ENCODE measurements around the gene ARPC5. TPM values are rescaled to one million over a fixed set of nuclear protein-coding genes. Genes with fewer than 3 reads are reported as not detected.

Gene ARPC5
- total and polyA plus RNA-seq, 4 donors = 165 to 266 (median 188) TPM

DNA sequence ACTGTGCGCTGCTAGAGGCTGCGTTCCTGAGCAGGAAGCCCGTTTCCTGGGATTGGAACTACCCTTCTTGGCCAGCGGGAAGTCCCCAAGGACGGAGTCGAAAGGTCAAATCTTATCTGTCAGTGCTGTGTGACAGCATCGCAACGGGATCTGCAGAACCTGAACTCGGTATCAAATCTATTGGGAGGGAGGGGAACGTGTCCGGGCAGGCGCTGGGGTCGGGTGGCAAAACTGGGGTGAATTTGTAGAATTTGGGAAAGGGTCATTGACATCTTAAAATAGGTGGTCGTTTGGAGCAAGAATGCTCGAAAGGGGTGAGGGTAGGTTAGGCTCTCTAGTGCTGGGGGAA is 725 bp upstream of the ARPC5 start:
- Histone ChIP-seq H3K4me1 (ENCODE audit: control insufficient read depth in 5 of 5, insufficient read depth in 5 of 5, low read length in 5 of 5) (peaks cover 0 to 32% (median 4%) of the 10 kb centered on the region in 5 donors), H3K36me3 (ENCODE audit: control insufficient read depth in 4 of 4, insufficient read depth in 4 of 4, low read length in 4 of 4) (no peaks in the 10 kb centered on the region), H3K9ac (ENCODE audit: insufficient read depth in 1 of 2, low read length in 2 of 2) (peak overlapping the region in 1 of 2 donors; percentile 50), H3K27me3 (ENCODE audit: control insufficient read depth in 3 of 3, insufficient read depth in 3 of 3, low read length in 2 of 3) (peaks cover 0 to 4% (median 4%) of the 10 kb centered on the region in 3 donors), H3K9me3 (ENCODE audit: control insufficient read depth in 4 of 4, insufficient read depth in 3 of 4, low read length in 3 of 4) (no peaks in the 10 kb centered on the region), H3K4me3 (peak overlapping the region; percentile 65), H3K27ac (ENCODE audit: low read depth in 1 of 2, low read length in 1 of 2) (peak overlapping the region; percentile 68 to 71)
- DNase-seq (no peak), ATAC-seq (ENCODE audit: insufficient read depth, low FRiP score) (no peak)
- WGBS, 2 donors = 5% methylated on average over 15 of the region's 15 CpGs
- TF ChIP-seq, protein P1, sequence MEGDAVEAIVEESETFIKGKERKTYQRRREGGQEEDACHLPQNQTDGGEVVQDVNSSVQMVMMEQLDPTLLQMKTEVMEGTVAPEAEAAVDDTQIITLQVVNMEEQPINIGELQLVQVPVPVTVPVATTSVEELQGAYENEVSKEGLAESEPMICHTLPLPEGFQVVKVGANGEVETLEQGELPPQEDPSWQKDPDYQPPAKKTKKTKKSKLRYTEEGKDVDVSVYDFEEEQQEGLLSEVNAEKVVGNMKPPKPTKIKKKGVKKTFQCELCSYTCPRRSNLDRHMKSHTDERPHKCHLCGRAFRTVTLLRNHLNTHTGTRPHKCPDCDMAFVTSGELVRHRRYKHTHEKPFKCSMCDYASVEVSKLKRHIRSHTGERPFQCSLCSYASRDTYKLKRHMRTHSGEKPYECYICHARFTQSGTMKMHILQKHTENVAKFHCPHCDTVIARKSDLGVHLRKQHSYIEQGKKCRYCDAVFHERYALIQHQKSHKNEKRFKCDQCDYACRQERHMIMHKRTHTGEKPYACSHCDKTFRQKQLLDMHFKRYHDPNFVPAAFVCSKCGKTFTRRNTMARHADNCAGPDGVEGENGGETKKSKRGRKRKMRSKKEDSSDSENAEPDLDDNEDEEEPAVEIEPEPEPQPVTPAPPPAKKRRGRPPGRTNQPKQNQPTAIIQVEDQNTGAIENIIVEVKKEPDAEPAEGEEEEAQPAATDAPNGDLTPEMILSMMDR (IDR thresholded peaks at IDR 0.05; ENCODE audit: control extremely low read depth, extremely low read depth) = no peak

DNA sequence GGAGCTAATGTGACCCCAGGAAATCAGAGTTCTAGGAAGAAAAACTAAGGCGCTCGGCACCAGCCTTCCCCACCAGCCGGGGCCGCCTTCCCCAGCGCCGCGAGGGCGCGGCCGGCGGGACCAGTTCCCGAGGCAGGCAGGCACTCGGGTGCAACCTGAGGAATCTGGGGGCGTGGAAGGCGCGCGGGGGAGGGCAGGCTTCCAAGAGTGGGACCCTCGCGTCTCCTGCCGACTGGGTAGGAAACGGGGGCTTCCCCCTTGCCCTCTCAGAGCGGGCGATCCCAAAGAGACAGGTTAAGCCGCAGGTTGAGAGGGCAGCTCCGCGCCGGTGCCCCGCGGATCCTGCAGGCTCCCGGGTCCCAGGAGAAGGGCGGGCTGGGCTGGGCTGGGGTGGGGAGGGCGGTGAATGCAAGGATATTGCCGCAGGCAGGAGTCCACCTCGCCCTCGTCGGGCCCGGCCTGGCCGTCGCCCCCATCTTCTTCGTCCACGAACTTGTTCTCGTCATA is 431 bp downstream of the ARPC5 start:
- DNase-seq (peak in 1 of 3 donors; percentile 49), ATAC-seq (ENCODE audit: insufficient read depth, low FRiP score) (peak; percentile 38)
- H3K27ac ChIP-seq (ENCODE audit: low read depth in 1 of 2, low read length in 1 of 2) = peak overlapping the region; percentile 88 to 99
- H3K4me3 ChIP-seq = peak overlapping the region; percentile 95
- H3K9ac ChIP-seq (ENCODE audit: insufficient read depth in 1 of 2, low read length in 2 of 2) = peak overlapping the region in 1 of 2 donors; percentile 70
- H3K27me3 ChIP-seq (ENCODE audit: control insufficient read depth in 3 of 3, insufficient read depth in 3 of 3, low read length in 2 of 3) = peaks cover 0 to 4% (median 3%) of the 10 kb centered on the region in 3 donors
- TF ChIP-seq, protein P1 (IDR thresholded peaks at IDR 0.05; ENCODE audit: control extremely low read depth, extremely low read depth) = no peak
- H3K4me1 ChIP-seq (ENCODE audit: control insufficient read depth in 5 of 5, insufficient read depth in 5 of 5, low read length in 5 of 5) = peaks cover 1 to 32% (median 10%) of the 10 kb centered on the region in 5 donors
- peaks cover 0 to 6% (median 1%) of the 10 kb centered on the region in 4 donors for H3K36me3 ChIP-seq (ENCODE audit: control insufficient read depth in 4 of 4, insufficient read depth in 4 of 4, low read length in 4 of 4)
- no peaks in the 10 kb centered on the region for H3K9me3 ChIP-seq (ENCODE audit: control insufficient read depth in 4 of 4, insufficient read depth in 3 of 4, low read length in 3 of 4)
- WGBS, 2 donors = 0 to 1% methylated on average over 37 to 42 of the region's 42 CpGs

DNA sequence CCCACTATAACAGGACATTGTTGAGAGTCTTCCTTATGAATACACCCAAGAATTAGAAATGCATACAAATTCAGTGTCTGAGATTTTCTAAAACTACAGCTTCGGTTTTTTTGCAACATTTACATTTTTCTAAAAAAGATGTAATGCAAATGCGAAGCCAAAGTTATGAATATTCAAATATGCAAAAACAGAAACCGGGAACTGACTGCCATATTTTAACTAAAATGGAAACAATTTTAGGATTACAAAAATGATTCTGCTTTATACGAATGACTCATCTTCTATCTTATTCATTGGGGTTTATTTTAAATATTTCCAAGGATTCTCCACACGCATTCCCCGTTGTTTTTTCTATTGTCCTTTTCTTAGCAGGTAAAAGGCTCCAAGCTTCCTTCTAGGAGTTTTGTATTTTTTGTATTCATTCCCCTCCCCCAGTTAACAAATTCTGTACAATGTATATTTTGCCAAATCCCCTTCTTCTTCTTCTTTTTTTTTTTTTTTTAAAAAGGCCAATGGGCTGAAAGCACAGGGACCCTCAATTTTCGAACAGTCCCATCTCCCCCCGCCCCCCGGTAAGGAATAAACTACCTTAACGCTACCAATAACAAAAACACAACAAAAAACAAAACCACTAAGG is 1.0 kb downstream of the ARPC5 start:
- peak overlapping the region; percentile 95 for H3K4me3 ChIP-seq
- H3K9ac ChIP-seq (ENCODE audit: insufficient read depth in 1 of 2, low read length in 2 of 2) = peak overlapping the region in 1 of 2 donors; percentile 70
- peaks cover 0 to 8% (median 1%) of the 10 kb centered on the region in 4 donors for H3K36me3 ChIP-seq (ENCODE audit: control insufficient read depth in 4 of 4, insufficient read depth in 4 of 4, low read length in 4 of 4)
- H3K27me3 ChIP-seq (ENCODE audit: control insufficient read depth in 3 of 3, insufficient read depth in 3 of 3, low read length in 2 of 3) = peaks cover 0 to 4% (median 0%) of the 10 kb centered on the region in 3 donors
- no peak for ATAC-seq (ENCODE audit: insufficient read depth, low FRiP score)
- peak in 1 of 3 donors; percentile 15 for DNase-seq
- H3K9me3 ChIP-seq (ENCODE audit: control insufficient read depth in 4 of 4, insufficient read depth in 3 of 4, low read length in 3 of 4) = no peaks in the 10 kb centered on the region
- WGBS, 2 donors = 0 to 1% methylated on average over 10 of the region's 10 CpGs
- peaks cover 1 to 32% (median 10%) of the 10 kb centered on the region in 5 donors for H3K4me1 ChIP-seq (ENCODE audit: control insufficient read depth in 5 of 5, insufficient read depth in 5 of 5, low read length in 5 of 5)
- TF ChIP-seq, protein P1 (IDR thresholded peaks at IDR 0.05; ENCODE audit: control extremely low read depth, extremely low read depth) = no peak
- H3K27ac ChIP-seq (ENCODE audit: low read depth in 1 of 2, low read length in 1 of 2) = peak overlapping the region; percentile 88 to 99
